Measurements from ENCODE around the gene DOCK6. TPM values are rescaled to one million over a fixed set of nuclear protein-coding genes. Genes with fewer than 3 reads are reported as not detected.

Gene DOCK6
- total and polyA plus RNA-seq, 10 of the 15 experiments (the other 5 are each of a cell fraction or from before 2014, with no cell fraction given): 0.76 to 24.8 (median 4.7) TPM

DNA sequence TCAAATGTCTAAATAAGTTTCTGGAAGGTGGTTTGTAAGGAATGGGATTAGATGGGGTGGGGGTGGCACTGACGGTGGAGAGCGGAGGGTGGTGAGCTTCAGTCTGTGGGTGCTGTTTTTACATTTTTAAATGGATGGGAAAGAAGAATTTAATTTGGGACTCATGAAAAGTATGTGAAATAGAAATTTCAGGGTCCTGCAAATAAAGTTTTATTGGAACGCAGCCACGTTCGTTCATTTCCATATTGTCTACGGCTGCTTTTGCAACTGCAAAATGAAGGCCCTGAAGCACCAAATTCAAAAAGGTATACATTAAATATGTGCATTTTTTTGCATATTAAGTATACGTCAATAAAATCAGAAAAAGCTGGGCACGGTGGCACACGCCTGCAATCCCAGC, 74.9 kb downstream of the DOCK6 start:
- ChIA-PET RAD21 (ENCODE audit: unreplicated experiment) (no interaction called here), SMC1A (ENCODE audit: uncharacterized antibody, unreplicated experiment) (no interaction called here), POLR2A (interaction anchor here (0.5 to 1.0 kb wide), 2 partner anchors 11 to 93 kb away, joined by 3 to 9 read pairs; no protein-coding TSS in a partner anchor), CTCF (interaction anchor here (0.6 to 1.8 kb wide), 2 partner anchors 52 to 152 kb away, joined by 3 to 4 read pairs; no protein-coding TSS in a partner anchor)
- H3K27ac ChIP-seq (ENCODE audit: control insufficient read depth, insufficient read depth): no peak overlapping the region
- H3K4me2 ChIP-seq (ENCODE audit: control insufficient read depth, insufficient read depth): no peak overlapping the region
- TF ChIP-seq, protein P1, sequence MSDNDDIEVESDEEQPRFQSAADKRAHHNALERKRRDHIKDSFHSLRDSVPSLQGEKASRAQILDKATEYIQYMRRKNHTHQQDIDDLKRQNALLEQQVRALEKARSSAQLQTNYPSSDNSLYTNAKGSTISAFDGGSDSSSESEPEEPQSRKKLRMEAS (IDR thresholded peaks at IDR 0.05; ENCODE audit: low read depth, low read length): no peak
- no peak for TF ChIP-seq IKZF2 (IDR thresholded peaks at IDR 0.05)
- TF ChIP-seq TCF3 (IDR thresholded peaks at IDR 0.05; ENCODE audit: borderline replicate concordance, insufficient read depth, low read depth, low read length): no peak
- TF ChIP-seq SMAD1 (IDR thresholded peaks at IDR 0.05; ENCODE audit: low read depth, partially characterized antibody): no peak
- TF ChIP-seq, protein P2, sequence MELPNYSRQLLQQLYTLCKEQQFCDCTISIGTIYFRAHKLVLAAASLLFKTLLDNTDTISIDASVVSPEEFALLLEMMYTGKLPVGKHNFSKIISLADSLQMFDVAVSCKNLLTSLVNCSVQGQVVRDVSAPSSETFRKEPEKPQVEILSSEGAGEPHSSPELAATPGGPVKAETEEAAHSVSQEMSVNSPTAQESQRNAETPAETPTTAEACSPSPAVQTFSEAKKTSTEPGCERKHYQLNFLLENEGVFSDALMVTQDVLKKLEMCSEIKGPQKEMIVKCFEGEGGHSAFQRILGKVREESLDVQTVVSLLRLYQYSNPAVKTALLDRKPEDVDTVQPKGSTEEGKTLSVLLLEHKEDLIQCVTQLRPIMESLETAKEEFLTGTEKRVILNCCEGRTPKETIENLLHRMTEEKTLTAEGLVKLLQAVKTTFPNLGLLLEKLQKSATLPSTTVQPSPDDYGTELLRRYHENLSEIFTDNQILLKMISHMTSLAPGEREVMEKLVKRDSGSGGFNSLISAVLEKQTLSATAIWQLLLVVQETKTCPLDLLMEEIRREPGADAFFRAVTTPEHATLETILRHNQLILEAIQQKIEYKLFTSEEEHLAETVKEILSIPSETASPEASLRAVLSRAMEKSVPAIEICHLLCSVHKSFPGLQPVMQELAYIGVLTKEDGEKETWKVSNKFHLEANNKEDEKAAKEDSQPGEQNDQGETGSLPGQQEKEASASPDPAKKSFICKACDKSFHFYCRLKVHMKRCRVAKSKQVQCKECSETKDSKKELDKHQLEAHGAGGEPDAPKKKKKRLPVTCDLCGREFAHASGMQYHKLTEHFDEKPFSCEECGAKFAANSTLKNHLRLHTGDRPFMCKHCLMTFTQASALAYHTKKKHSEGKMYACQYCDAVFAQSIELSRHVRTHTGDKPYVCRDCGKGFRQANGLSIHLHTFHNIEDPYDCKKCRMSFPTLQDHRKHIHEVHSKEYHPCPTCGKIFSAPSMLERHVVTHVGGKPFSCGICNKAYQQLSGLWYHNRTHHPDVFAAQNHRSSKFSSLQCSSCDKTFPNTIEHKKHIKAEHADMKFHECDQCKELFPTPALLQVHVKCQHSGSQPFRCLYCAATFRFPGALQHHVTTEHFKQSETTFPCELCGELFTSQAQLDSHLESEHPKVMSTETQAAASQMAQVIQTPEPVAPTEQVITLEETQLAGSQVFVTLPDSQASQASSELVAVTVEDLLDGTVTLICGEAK (IDR thresholded peaks at IDR 0.05; ENCODE audit: borderline replicate concordance): peak; percentile 52
- TF ChIP-seq SIX5 (IDR thresholded peaks at IDR 0.05; ENCODE audit: low read depth, low read length, severe bottlenecking): no peak
- no peak overlapping the region for H3K4me3 ChIP-seq
- H3K36me3 ChIP-seq (ENCODE audit: control insufficient read depth in 2 of 2, insufficient read depth in 2 of 2, low read length in 1 of 2): no peaks in the 10 kb centered on the region
- H3K9ac ChIP-seq (ENCODE audit: control insufficient read depth, insufficient read depth, low read length): no peak overlapping the region
- BruUV-seq (replicated peaks): no TSS peak
- DNase-seq (ENCODE audit: low read depth, low spot score) (no peak), FAIRE-seq (no peak), ATAC-seq (no peak)
- intact Hi-C loops (cut with micrococcal nuclease; ENCODE audit: unreplicated experiment): no loop called here
- H4K20me1 ChIP-seq (ENCODE audit: control insufficient read depth, insufficient read depth): no peaks in the 10 kb centered on the region
- WGBS (ENCODE audit: insufficient coverage, insufficient replicate concordance, low lambda C conversion rate, missing lambda C conversion rate): 69% methylated on average over 9 of the region's 9 CpGs
- H2AFZ ChIP-seq (ENCODE audit: control insufficient read depth, low read depth, low read length): no peak overlapping the region
- no peaks in the 10 kb centered on the region for H3K27me3 ChIP-seq (replicated peaks in 1 of 2; ENCODE audit: control insufficient read depth in 2 of 2, insufficient read depth in 2 of 2, low read length in 1 of 2)
- H3K9me3 ChIP-seq (replicated peaks; ENCODE audit: control insufficient read depth, insufficient read depth, low read length): peaks cover 3% of the 10 kb centered on the region; the same call in 1 of the 3 replicates
- H3K79me2 ChIP-seq (ENCODE audit: control insufficient read depth, insufficient read depth, low read length): no peaks in the 10 kb centered on the region
- H3K4me1 ChIP-seq (ENCODE audit: control insufficient read depth, insufficient read depth, low read length): peaks cover 18% of the 10 kb centered on the region
- in situ Hi-C loops (cut with MboI): no loop called here
